ENCODE results near the gene FAM117A.
"Not testable (repeated sequence)": the region's sequence is repeated elsewhere in the genome, so short reads cannot be mapped to it uniquely, and the experiment has no call there.

DNA sequence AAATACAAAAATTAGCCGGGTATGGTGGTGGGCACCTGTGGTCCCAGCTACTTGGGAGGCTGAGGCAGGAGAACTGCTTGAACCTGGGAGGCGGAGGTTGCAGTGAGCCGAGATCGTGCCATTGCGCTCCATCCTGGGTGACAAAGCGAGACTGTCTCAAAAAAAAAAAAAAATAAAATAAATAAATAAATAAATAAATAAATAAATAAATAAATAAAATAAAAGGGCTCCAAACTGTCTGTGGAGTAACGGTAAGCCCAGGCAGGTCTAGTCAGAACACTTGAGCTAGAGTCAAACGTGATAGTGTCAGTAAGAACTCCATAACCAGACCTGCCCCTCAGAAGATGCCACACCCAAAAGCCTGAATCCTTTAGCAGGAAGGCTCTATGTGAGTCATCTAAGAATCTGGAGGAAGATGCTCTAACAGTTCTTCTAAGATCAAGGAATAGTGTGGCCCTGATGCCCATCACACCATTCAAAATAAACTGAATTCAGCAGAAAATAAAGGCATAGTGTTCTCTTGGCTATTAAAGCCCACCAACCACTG is 5.4 kb downstream of the FAM117A start:
- not testable (repeated sequence) for TF ChIP-seq POLR2A (IDR thresholded peaks at IDR 0.05)
- TF ChIP-seq, protein P1, sequence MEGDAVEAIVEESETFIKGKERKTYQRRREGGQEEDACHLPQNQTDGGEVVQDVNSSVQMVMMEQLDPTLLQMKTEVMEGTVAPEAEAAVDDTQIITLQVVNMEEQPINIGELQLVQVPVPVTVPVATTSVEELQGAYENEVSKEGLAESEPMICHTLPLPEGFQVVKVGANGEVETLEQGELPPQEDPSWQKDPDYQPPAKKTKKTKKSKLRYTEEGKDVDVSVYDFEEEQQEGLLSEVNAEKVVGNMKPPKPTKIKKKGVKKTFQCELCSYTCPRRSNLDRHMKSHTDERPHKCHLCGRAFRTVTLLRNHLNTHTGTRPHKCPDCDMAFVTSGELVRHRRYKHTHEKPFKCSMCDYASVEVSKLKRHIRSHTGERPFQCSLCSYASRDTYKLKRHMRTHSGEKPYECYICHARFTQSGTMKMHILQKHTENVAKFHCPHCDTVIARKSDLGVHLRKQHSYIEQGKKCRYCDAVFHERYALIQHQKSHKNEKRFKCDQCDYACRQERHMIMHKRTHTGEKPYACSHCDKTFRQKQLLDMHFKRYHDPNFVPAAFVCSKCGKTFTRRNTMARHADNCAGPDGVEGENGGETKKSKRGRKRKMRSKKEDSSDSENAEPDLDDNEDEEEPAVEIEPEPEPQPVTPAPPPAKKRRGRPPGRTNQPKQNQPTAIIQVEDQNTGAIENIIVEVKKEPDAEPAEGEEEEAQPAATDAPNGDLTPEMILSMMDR (IDR thresholded peaks at IDR 0.05): not testable (repeated sequence)
